HL-60/S4 (cell line): ENCODE data around the gene MRPL33.

Source experiments
- in situ Hi-C: fragments of 300-500 bp; cut with MboI; formaldehyde crosslinking; loops from 2 replicates; pipeline ENCODE4 v1.14.3; 2022; ENCODE audit warnings: low sequenced_read_pairs

Gene MRPL33

DNA sequence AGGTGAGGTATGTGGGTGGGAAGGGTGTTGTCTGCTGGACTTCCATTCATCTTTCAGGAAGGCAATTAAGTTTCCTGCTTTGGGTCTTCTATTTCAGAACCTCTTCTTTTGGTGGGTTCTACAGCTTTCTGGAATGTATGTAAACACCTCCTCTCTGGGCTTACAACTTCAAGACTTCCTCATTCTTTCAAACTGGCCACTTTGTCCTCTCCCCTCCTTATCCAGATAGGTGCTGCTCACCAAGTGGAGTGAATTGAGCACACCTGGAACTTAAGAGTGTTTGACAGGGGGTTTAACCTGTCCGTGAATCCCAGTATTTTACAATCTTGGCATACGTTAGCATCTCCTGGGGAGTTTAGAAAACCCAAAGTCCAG, 5.2 kb upstream of the MRPL33 start:
- in situ Hi-C loops: no loop called here

DNA sequence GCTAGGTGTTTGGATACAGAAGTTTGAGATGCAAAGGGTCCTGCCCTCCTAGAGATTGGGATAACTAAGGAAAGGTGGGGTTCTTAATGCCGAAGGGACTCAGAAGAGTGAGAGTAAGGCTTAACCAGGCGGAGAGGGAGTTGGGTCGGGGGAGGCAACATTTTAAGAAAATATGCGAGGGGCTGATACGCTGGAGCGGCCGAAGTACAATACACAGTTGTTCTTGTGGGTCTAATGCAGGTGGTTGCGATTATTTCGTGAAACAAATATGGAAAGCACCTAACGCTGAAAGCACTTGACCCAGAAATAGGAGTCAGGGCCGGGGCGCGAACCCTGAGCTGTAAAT, 344 bp upstream of the MRPL33 start:
- in situ Hi-C loops: no loop called here

DNA sequence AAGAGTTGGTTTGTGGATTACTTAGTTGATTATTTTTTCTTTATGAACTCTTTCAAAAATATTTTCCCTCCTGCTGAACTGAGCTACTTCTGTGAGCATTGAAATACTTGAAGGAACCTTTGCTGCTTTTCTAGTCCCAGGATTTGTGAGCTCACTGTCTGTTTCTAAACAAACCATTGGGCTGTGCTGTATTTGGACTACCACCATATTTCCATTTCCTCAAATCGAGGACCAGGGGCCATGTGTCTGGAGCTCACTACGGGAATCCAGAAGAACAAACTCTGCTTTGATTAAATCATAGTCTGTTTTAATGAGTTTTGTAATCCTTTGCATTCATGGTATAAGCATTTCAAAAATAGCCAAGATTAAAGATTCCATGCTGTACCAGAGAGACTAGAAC, 1.3 kb downstream of the MRPL33 start:
- in situ Hi-C loops: no loop called here

DNA sequence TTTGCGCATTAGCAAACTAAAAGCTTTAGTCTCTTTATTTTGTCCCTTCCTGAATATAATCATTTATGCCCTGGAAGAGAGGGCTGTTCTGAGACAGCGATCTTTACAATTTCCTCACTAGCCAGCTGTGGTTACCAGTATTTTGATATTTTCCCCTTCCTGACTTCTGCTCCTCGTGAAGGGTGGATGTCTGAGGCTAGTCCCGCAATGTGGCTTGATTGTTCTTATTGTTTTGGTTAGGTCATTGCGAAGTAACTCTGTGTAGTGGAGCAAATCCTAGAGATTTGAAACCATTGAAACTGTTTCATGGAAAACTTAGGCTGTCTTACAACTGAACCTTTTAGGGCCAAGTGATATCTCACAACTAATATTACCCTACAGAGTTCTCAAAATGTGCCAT, 2.4 kb downstream of the MRPL33 start:
- in situ Hi-C loops: no loop called here

DNA sequence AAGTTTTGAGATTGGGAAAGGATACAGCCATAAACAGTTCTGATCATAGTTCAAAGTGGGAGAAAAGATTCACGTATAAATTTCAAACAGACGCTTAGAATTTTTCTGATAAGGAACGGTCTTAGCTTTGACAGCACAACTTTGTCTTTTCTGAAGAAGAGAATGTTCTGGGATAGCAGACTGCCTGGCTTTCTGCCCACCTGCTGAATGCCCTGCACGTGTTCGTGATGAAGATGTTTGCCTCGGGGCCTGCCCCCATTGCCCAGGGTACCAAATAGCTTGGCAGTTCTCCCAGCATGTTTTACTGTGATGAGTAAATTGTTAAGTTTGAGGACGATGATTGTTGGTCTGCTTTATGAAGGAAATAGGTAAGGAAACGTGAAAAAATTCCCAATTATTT, 4.6 kb downstream of the MRPL33 start:
- in situ Hi-C loops: no loop called here

DNA sequence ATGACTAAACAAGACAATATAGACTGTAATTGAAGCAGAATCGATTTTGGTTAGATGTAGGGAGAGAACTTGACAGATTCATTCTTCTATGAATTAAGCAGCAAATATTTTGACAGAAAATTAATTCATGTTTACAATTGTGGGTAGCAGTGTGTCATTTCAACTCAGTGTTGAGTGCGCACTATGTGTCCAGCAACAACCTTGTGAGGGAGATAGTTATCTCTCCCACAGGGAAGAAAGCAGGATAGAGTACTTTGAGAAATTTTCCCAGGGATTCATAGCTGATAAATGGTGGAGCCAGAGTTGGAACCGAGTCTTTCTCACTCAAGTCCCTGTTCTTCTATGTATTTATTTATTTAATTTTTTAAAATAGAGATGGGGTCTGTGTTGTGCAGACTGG, 5.2 kb downstream of the MRPL33 start:
- in situ Hi-C loops: no loop called here

DNA sequence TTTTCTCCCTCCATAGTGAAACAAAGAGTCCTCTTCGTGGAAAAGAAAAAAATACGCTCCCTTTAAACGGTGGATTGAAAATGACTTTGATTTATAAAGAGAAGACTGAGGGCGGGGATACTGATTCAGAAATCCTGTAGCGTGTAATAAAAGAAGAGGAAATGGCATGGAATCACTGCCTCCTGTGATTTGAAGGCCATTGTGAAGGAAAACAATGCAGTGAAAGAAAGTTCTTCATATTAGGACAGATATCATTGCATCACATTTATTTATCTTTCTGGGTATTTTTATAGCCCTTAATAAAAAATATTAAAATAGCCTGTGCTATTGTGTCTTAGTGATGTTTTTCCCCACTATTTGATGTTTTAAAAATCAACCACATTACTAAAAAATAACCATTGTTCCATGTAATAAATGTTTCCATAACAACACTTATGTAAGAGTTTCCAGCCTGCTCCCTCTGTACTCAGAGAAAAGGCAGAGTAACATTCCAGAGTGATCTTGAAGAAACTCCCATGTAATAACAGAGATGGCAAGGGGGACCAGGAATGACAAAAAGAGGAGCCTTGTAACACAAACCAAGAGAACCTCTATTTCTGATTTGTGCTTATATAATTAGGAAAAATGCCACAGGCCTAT, 8.0 kb downstream of the MRPL33 start:
- in situ Hi-C loops: no loop called here

DNA sequence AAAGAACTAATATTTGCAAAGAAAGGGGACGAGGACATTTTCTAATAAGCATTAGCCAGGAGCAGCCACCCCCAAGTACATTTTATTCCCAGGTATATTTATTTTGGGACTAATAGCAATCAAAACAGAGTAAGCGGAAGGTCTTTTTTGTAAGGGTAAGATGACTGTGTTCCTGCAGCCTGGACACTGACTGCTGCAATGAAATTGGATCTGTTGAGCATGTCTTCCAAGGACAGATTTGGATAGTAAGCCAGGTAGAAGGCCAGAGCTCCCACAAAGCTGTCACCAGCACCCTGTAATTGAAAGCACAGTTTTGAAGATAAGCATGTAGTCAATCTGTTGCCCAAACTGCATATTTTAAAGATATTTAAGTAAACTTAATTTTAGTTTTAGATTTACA, 10.0 kb downstream of the MRPL33 start:
- in situ Hi-C loops: no loop called here

DNA sequence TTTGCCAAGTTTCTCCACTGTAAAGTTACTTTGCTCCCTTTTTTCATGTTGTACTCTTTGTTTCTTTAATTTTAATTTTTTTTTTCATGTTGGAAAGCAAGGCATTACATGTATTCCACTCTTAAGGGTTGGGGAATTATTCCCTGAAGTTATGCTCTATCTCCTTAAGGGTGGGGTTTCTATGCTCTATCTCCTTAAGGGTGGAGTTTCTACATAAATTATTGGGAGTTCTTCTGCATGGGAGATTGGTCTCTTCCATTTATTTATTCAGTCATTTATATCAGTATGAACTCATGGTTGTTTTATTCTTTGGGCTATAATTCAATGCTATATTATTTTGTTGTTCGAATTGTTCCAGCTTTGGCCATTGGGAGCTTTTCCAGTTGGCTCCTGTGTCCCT, 11.2 kb downstream of the MRPL33 start:
- in situ Hi-C loops: no loop called here

DNA sequence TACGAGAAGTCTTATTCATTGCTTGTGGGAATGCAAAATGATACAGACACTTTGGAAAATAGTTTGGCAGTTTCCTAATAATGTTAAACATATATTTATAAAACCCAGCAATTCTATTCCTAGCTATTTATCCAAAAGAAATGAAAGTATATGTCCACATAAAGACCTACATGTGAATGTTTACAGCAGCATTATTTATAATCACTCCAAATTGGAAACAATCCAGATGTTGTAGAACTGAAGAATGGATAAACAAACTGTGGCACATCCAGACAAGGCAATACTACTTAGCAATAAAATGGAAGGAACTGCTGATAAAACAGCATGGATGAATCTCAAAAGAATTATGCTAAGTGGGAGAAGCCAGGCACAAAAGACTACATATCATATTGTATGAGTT, 19.3 kb downstream of the MRPL33 start:
- in situ Hi-C loops: no loop called here

DNA sequence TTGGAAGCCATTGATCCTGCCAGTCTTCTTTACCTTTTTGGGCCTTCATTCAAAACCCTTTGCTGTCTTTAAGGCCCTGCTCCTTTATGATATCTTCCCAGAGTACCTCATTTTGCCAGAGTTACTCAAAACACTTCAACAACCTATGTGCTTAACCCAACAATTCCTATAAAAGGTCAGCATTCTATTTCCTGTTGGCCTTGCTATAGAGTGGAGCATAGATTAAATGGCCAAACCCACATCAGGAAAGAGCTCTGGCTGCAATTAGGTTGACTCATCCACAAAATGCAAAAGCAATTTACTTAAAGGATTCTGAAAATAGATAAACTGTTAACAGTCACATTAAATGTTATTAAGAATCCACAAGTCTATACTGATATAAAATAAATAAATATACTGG, 21.2 kb downstream of the MRPL33 start:
- in situ Hi-C loops: no loop called here

DNA sequence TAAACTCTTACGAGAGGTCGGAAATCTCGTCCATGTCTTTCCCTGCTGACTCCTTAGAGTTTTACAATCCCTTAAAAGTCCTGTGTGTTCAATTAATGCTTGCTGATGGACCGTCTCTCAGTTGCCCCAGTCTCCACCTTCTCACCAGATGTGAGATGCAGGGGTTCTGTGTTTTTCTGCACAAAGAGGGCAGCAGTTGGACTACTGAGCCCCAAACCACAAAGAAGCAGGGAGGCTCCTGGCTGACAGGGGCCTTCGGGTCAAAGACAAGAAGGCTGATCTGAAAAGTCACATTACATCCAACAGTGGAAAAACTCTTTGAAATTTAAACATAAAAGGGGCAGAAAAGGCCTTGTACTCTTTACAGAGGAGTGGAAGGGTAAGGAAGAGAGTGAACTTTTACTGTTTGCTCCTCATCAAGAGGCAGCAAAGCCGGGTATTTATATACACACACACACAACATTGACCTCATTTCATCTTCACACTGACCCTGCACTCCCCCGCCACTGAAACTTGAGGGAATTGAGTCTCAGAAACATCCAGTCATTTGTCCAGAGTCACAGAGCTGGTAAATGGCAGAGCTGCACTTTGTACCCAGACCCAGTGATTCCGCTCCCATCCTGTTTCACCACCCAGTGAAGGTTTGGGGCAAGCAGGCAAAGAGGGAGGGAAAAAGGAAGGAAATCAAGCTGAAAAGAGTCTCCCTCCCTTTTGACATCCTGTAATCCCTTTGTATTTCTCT, 23.7 kb downstream of the MRPL33 start:
- in situ Hi-C loops: no loop called here

DNA sequence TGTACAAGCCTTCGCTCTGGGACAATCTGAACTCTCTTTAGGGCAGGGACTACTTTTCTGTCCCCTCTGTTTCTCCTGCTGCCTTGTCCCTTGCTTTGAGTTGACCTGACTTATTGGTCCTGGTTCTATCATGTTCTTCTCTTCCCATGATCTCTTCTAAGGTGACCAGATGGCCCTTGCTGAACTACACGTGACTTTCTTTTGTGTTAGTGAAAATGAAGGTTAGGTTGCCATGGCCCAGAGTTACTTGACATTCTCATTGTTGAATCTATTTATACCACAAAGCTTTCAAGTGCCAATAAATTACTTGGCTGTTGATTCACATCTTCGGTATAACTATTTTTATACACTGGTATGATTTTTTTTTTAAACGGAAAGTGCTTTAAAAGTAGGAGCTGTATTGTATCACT, 24.4 kb downstream of the MRPL33 start:
- in situ Hi-C loops: no loop called here

DNA sequence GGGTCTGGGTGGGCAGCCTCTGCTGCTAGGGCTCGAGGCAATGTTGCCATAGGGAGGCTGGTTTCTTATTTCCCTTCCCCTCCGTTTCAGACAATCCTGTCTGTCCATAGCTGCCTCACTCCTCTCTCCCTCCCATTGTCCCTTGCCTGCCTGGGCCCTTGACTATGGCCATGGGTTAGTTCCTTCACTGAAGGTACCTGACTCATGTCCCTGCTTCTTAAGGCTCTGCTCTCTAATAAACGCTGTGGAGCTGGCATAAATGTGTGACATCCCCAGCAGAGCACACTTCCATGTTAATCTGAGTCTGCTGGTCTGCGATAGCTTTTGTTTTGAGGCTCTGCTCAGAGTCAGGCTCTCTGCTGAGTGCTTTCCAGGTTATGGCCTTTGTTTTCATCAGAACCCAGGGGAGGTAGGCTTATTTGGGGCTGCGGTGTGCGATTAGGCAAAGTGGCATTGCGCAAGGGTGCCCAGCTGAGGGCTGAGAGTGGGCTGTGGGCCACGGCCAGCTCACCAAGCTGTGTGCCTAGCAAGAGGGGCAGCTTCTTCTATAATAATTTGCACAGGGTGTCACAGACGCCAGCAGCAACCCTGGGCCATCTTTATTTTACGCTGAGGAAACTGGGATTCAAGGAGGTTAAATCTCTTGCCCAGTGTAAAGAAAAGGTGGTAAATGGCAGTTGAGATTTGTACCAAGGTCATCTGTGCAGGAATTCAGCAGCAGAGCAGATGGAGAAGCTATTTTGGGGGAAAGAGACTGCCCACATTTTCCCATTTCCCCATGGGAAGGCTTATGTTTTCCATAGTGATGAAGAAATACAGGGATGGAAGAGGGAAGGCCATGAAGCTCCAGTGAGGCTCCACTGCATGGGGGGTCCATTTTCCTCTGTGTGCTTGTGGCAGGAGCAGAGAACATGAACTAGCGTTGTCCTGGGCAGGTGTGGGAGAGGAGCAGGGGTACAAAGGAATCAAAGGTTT, 25.6 kb downstream of the MRPL33 start:
- in situ Hi-C loops: no loop called here

DNA sequence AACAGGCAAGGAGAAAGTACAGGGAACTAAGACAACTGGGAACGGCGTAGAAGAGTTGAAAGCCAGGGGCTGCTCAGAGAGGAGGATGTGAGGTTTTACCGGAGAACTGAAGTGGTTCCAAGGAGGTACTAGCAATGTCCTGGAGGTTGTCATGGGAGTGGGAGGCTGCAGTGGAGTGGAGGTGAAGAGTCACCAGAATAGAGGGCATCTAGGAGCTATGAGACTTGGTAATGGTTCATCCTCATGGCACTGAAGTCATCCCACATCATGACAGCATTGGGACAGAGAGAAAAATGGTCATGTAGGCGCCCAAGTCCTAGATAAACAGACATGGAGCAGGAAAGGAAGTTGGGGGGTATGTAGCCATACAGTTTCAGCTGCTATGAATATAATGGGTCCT, 26.3 kb downstream of the MRPL33 start:
- in situ Hi-C loops: no loop called here

DNA sequence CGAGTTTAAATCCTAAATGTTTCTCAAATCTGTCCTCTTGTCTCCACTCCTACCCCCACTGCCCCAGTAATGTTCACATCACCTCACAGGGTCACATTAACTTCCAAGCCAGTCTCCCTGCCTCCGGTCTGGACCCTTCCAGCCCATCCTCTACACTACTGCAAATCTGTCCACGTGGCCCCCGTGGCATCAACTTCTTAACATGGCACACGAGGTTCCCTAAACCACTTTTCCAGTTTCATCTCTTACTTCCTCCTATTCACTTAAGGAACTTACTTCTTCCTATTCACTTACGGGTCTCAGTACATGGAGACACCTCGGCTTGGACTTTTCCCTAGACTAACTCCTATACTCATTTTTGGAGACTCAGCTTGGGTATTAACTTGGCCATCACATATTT, 27.0 kb downstream of the MRPL33 start:
- in situ Hi-C loops: no loop called here

DNA sequence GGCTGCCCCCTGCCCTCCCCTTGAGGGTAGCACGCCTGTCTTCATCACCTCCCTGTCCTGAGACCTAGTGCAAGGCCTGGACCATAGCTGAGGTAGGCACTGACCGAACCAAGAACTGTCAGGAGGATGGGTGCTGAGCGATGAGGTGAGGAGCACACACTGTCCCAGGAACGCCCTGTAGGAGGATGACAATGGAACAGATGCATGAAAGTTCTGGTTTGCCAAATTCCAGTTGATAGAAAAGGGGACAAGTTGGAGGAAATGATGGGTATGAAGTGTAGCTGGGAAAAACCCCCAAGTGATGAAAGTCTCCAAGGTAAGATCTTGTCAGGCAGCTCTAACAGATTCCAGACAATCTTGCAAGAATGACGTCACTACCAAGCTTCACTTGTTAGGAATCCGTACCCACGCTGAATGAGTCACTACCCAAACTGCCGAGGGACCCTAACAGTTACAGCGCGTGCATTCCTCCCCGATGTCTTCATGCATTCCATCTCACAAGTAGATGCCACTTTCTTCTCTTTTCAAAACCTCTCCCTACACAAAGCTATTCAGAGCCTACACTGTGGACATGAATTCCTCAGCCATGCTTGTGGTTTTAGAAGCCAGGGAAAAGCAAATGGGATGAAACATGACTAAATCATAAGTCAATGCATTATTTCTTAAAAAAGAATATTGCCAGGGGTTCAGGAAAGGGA, 27.6 kb downstream of the MRPL33 start:
- in situ Hi-C loops: no loop called here

DNA sequence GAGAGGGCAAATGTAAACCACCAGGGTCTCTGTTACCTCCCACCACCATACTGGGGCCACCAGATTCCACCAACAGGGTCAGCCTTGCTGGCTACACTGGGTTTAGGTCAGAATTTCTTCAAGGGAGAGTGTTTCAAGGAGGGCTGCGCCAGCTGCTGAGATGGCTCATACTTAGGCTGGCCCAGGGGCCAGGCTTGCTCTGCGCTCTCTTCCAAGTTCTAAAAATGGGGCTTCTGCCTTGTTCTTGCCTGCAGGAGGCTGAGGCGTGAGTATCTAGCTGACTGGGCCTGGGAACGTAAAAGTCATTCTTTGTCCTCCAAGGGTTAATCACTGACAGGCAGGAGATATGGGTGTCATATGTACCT, 28.1 kb downstream of the MRPL33 start:
- in situ Hi-C loops: no loop called here

DNA sequence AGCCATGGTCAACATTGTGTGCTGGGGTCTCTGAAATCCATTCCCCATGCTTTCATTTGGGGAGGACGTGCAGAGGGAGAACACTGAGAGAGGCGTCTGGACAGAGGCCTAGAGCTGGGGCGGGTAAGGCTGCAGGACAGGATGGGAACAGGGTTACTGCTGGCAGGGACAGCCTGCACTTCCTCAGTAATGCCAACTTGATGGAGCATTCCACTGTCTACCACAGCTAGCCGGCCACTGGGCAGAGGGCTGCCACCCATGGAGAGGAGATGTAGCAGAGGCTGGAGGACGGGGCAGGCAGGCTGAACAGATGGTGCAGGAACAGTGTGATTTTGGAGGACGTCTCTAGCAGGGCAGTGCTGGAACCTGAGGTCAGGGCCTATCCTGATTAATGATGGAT, 29.3 kb downstream of the MRPL33 start:
- in situ Hi-C loops: no loop called here

DNA sequence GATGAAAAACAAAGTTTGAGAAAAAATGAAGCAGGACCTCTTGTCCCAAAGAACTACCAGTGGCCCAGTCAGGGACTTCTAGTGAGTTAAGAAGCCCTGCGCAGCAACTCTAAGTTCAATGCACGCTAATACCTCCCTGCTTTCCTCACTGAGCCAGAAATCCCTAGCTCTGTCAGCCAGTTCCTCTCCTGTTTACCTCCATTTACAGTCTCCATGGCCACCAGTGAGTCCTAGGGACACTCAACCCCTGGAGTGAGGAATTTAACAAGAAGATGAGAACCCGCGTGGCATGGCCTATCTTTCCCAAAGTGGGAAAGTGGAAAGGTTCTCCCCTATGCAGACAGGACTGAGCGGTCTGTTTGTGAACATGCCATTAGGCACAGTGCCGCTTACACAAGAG, 31.0 kb downstream of the MRPL33 start:
- in situ Hi-C loops: no loop called here

DNA sequence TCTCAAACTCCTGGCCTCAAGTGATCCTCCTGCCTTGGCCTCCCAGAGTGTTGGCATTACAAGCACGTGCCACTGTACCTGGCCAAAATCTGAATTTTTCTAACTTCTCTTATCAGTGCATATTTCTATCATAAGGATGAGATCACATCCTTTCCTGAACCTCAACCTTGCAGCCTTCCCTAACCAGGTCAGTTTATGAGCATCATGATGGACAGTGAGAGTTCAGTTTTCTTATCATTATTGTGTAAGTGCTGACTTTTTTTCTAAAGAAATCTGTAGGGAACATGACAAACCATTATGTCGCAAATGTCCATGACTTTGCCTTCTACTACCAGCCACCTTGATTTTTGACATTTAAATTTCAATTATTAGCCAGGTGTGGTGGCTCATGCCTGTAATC, 31.5 kb downstream of the MRPL33 start:
- in situ Hi-C loops: no loop called here
